Astrocyte (in vitro differentiated cells and primary cell): ENCODE data around the gene RALGAPA2.

Experiments
- EZH2 ChIP-seq: IDR thresholded peaks from 2 replicates; pipeline ENCODE4 v1.6.1; 2012; ENCODE audit warnings: mild to moderate bottlenecking, low read length, inconsistent platforms; ENCODE audit not compliant: insufficient read depth
- TF ChIP-seq, protein P1 (sequence below): IDR thresholded peaks from 2 replicates; pipeline ENCODE4 v1.5.1; 2011; ENCODE audit warnings: low read depth, mild to moderate bottlenecking, inconsistent platforms, low read length, moderate library complexity; ENCODE audit not compliant: insufficient read depth

DNA sequence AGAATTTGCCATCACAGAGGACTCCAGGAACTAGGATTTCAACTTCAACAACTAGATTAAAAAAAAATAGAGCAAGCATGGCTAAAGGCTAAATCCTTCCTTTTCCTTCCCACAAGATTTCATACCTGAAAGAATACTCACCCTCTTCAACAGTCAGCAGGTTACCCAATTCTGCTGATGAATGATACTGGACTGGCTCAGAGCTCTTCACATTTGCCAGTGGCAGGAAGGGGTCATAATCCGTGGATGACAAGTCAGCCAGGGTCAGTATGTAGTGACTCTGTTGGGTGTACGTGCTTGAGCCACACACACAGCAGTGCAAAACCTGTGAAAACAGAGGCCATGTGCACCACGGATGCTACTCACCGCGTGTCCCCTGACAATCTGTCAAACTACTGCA, 191.7 kb downstream of the RALGAPA2 start:
- TF ChIP-seq, protein P1, sequence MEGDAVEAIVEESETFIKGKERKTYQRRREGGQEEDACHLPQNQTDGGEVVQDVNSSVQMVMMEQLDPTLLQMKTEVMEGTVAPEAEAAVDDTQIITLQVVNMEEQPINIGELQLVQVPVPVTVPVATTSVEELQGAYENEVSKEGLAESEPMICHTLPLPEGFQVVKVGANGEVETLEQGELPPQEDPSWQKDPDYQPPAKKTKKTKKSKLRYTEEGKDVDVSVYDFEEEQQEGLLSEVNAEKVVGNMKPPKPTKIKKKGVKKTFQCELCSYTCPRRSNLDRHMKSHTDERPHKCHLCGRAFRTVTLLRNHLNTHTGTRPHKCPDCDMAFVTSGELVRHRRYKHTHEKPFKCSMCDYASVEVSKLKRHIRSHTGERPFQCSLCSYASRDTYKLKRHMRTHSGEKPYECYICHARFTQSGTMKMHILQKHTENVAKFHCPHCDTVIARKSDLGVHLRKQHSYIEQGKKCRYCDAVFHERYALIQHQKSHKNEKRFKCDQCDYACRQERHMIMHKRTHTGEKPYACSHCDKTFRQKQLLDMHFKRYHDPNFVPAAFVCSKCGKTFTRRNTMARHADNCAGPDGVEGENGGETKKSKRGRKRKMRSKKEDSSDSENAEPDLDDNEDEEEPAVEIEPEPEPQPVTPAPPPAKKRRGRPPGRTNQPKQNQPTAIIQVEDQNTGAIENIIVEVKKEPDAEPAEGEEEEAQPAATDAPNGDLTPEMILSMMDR, result no peak
- no peak for TF ChIP-seq EZH2
